GM12878 (cell line): ENCODE data around the gene PPP2R2B. TPM values are rescaled to one million over a fixed set of nuclear protein-coding genes. Genes with fewer than 3 reads are reported as not detected.

Experiments used
- ATAC-seq: fragments of 200-7000 bp; cut with Tn5 transposase; 3 replicates; pipeline ENCODE4 v1.9.1; 2020; ENCODE audit warnings: mild to moderate bottlenecking, moderate library complexity
- BruUV-seq: library from RNA; stranded (reverse); fragments of 400-500 nt; replicated peaks from 2 replicates; lab custom pipeline; 2021; lab: Mats Ljungman, UMichigan
- CTCF ChIA-PET: fragments of 300-600 bp; sonication (Branson Sonifier 250); formaldehyde crosslinking; extraction: SDS; loops from one replicate; lab custom pipeline; 2021; ENCODE audit warnings: inconsistent platforms; lab: Yijun Ruan, JAX
- POLR2A ChIA-PET: fragments of 350-600 bp; formaldehyde crosslinking; extraction: SDS; loops from one replicate; lab custom pipeline; 2021; ENCODE audit warnings: inconsistent platforms; lab: Charles Lee
- RAD21 ChIA-PET: fragments of 300-600 bp; sonication (Branson Sonifier 250); formaldehyde crosslinking; loops from one replicate; lab custom pipeline; 2023; ENCODE audit warnings: antibody characterized with exemption; ENCODE audit not compliant: unreplicated experiment; lab: Charles Lee
- SMC1A ChIA-PET: fragments of 300-600 bp; sonication (Branson Sonifier 250); formaldehyde crosslinking; loops from one replicate; lab custom pipeline; 2023; ENCODE audit not compliant: unreplicated experiment, uncharacterized antibody; lab: Charles Lee
- DNase-seq: peaks from one replicate; pipeline ENCODE4 v3.0.0-alpha.2; 2011; ENCODE audit warnings: low read depth, low spot score
- FAIRE-seq: peaks from 3 replicates; lab custom pipeline; 2011; peaks lifted over from hg19 to GRCh38; lab: Jason Lieb, UNC
- H2AFZ ChIP-seq: 2 replicates; pipeline ENCODE4 v1.6.0; 2011; ENCODE audit warnings: low read depth, low read length, control low read depth; ENCODE audit not compliant: control insufficient read depth
- H3K27ac ChIP-seq: 2 replicates; pipeline ENCODE4 v1.5.1; 2011; ENCODE audit warnings: control low read depth; ENCODE audit not compliant: control insufficient read depth, insufficient read depth
- H3K27me3 ChIP-seq, 2 experiments: replicated peaks in 1 of 2; 2 replicates each; pipeline versions ENCODE4 v1.6.0 to v1.6.1; 2011; ENCODE audit warnings: low read length in 1 of 2; ENCODE audit not compliant: control insufficient read depth in 2 of 2, insufficient read depth in 2 of 2
- H3K36me3 ChIP-seq, 2 experiments: 2 replicates each; pipeline ENCODE4 v1.5.1; 2011; ENCODE audit warnings: low read length in 1 of 2; ENCODE audit not compliant: control insufficient read depth in 2 of 2, insufficient read depth in 2 of 2
- H3K4me1 ChIP-seq: 2 replicates; pipeline ENCODE4 v1.6.1; 2011; ENCODE audit warnings: mild to moderate bottlenecking, low read length, moderate library complexity, mixed read lengths; ENCODE audit not compliant: control insufficient read depth, insufficient read depth
- H3K4me2 ChIP-seq: 2 replicates; pipeline ENCODE4 v1.6.0; 2011; ENCODE audit warnings: control low read depth; ENCODE audit not compliant: control insufficient read depth, insufficient read depth
- H3K4me3 ChIP-seq: fragments of 200-600 bp; sonication (generic); 2 replicates; pipeline ENCODE4 v1.5.1; 2016
- H3K79me2 ChIP-seq: 2 replicates; pipeline ENCODE4 v1.6.0; 2011; ENCODE audit warnings: low read length; ENCODE audit not compliant: control insufficient read depth, insufficient read depth
- H3K9ac ChIP-seq: 2 replicates; pipeline ENCODE4 v1.8.0; 2011; ENCODE audit warnings: low read length, control low read depth, mixed read lengths; ENCODE audit not compliant: control insufficient read depth, insufficient read depth
- H3K9me3 ChIP-seq: replicated peaks from 3 replicates; pipeline ENCODE4 v1.5.1; 2011; ENCODE audit warnings: mild to moderate bottlenecking, low read length; ENCODE audit not compliant: control insufficient read depth, insufficient read depth
- H4K20me1 ChIP-seq: 2 replicates; pipeline ENCODE4 v1.6.0; 2011; ENCODE audit not compliant: control insufficient read depth, insufficient read depth
- BACH1 ChIP-seq: fragments of 450-650 bp; IDR thresholded peaks from 2 replicates; pipeline ENCODE4 v1.6.1; 2017; ENCODE audit warnings: mild to moderate bottlenecking, borderline replicate concordance
- HDAC6 ChIP-seq: fragments of 200-600 bp; sonication (generic); IDR thresholded peaks from one replicate; pipeline ENCODE4 v1.8.0; 2017; ENCODE audit warnings: antibody characterized with exemption; ENCODE audit not compliant: unreplicated experiment
- MTA3 ChIP-seq: IDR thresholded peaks from 2 replicates; pipeline ENCODE4 v1.6.1; 2012; ENCODE audit warnings: low read length, inconsistent platforms, borderline replicate concordance
- NFXL1 ChIP-seq: fragments of 450-650 bp; IDR thresholded peaks from 2 replicates; pipeline ENCODE4 v1.6.1; 2017; ENCODE audit warnings: antibody characterized with exemption, mild to moderate bottlenecking, borderline replicate concordance
- NR2C1 ChIP-seq: fragments of 450-650 bp; IDR thresholded peaks from 2 replicates; pipeline ENCODE4 v1.6.1; 2017; ENCODE audit warnings: antibody characterized with exemption, mild to moderate bottlenecking, moderate library complexity
- NR2C2 ChIP-seq: IDR thresholded peaks from 2 replicates; pipeline ENCODE4 v1.6.1; 2011; ENCODE audit warnings: borderline replicate concordance, low read depth; ENCODE audit not compliant: control insufficient read depth, insufficient read length
- TAF1 ChIP-seq: IDR thresholded peaks from 2 replicates; pipeline ENCODE4 v1.6.1; 2011; ENCODE audit warnings: mild to moderate bottlenecking, low read depth, low read length, borderline replicate concordance
- TARDBP ChIP-seq: IDR thresholded peaks from 2 replicates; pipeline ENCODE4 v1.6.1; 2016; ENCODE audit warnings: borderline replicate concordance
- TCF7 ChIP-seq: IDR thresholded peaks from 2 replicates; pipeline ENCODE4 v1.6.1; 2014; ENCODE audit warnings: antibody characterized with exemption, borderline replicate concordance
- YBX1 ChIP-seq: fragments of 450-650 bp; IDR thresholded peaks from 2 replicates; pipeline ENCODE4 v1.6.1; 2016; ENCODE audit warnings: antibody characterized with exemption
- YY1 ChIP-seq: IDR thresholded peaks from 2 replicates; pipeline ENCODE4 v1.6.1; 2011; ENCODE audit warnings: low read depth, mild to moderate bottlenecking, low read length
- ZSCAN29 ChIP-seq: fragments of 450-650 bp; IDR thresholded peaks from 2 replicates; pipeline ENCODE4 v1.6.1; 2017; ENCODE audit warnings: mild to moderate bottlenecking, moderate library complexity
- WGBS: methylation state at CpG from one replicate; pipeline ENCODE4 v1.1.6; 2016; ENCODE audit warnings: low lambda C conversion rate; ENCODE audit not compliant: insufficient replicate concordance, insufficient coverage; ENCODE audit errors: missing lambda C conversion rate; 5-methylcytosine and 5-hydroxymethylcytosine counted together
- in situ Hi-C: fragments of 300-500 bp; cut with MboI; formaldehyde crosslinking; loops from 9 replicates; pipeline ENCODE4 v1.14.3; 2018; ENCODE audit warnings: mixed read lengths
- intact Hi-C: fragments of 100-400 bp; cut with micrococcal nuclease; formaldehyde crosslinking; loops from one replicate; pipeline ENCODE4 v1.14.2; 2022; ENCODE audit not compliant: unreplicated experiment
- polyA plus RNA-seq, 11 experiments: library from polyadenylated mRNA; depleted of rRNA in 4 of 11; unstranded in 6 of 11; stranded (reverse) in 5 of 11; fragments of >200 nt; fragmentation: Nextera tagmentation in 4 of 11; fragmentation: Illumina TruSeq in 1 of 11; extraction: Ambion mirVana in 4 of 11; extraction: Trizol in 1 of 11; gene quantifications; 1 replicate in 1 of 11; 2 replicates in 10 of 11; pipeline versions ENCODE4 v1.2.1 to v1.2.3, GENCODE V29; 2011 to 2016; ENCODE audit warnings: inconsistent platforms in 2 of 11, missing spikeins in 2 of 11, low read depth in 1 of 11
- total RNA-seq, 4 experiments: library from RNA; depleted of rRNA in 3 of 4; stranded (reverse); fragments of >200 nt in 3 of 4; fragmentation: Illumina TruSeq in 1 of 4; extraction: Trizol in 1 of 4; gene quantifications; 2 replicates each; pipeline versions ENCODE4 v1.2.1 to v1.2.3, GENCODE V29; 2013 to 2021
- TF ChIP-seq, protein P1 (sequence below): fragments of 450-650 bp; IDR thresholded peaks from 2 replicates; pipeline ENCODE4 v1.6.1; 2017; ENCODE audit warnings: low read depth, mild to moderate bottlenecking, moderate library complexity
- TF ChIP-seq, protein P2 (sequence below): fragments of 450-650 bp; IDR thresholded peaks from 2 replicates; pipeline ENCODE4 v1.6.1; 2018; ENCODE audit warnings: mild to moderate bottlenecking, low read depth, moderate library complexity; ENCODE audit not compliant: partially characterized antibody
- TF ChIP-seq, protein P3 (sequence below): IDR thresholded peaks from 2 replicates; pipeline ENCODE4 v1.6.1; 2012; ENCODE audit warnings: improper control_type of control experiment, low read depth, low read length; ENCODE audit not compliant: insufficient replicate concordance

Gene PPP2R2B
- total and polyA plus RNA-seq, 10 of the 15 experiments (the other 5 are each of a cell fraction or from before 2014, with no cell fraction given) = not detected

DNA sequence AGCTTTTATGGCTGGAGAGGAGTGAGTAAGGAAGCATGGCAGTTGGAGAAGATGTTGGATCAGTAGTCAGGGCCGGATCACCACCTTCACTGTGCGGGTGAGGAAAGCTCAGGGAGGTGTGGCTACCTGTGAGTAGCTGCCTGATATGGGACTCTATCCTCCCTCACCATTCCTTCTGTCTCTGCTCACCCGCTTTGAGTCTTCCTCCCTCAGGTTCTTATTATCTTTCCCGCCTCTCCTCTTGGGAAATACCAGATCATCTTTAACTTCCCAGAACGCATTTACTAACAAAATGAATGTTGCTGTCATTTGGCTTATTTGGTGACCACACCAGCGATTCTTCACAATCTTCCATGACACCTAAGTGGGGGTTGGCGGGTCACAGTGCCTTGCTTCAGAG, 221.9 kb downstream of the PPP2R2B start:
- no peak overlapping the region for H3K4me3 ChIP-seq
- no peak overlapping the region for H3K4me2 ChIP-seq
- TF ChIP-seq BACH1 (no peak), YBX1 (no peak), NR2C1 (no peak), ZSCAN29 (no peak), HDAC6 (no peak), TARDBP (no peak), NR2C2 (no peak), MTA3 (no peak), TCF7 (no peak), NFXL1 (no peak), TAF1 (no peak), YY1 (no peak)
- TF ChIP-seq, protein P1, sequence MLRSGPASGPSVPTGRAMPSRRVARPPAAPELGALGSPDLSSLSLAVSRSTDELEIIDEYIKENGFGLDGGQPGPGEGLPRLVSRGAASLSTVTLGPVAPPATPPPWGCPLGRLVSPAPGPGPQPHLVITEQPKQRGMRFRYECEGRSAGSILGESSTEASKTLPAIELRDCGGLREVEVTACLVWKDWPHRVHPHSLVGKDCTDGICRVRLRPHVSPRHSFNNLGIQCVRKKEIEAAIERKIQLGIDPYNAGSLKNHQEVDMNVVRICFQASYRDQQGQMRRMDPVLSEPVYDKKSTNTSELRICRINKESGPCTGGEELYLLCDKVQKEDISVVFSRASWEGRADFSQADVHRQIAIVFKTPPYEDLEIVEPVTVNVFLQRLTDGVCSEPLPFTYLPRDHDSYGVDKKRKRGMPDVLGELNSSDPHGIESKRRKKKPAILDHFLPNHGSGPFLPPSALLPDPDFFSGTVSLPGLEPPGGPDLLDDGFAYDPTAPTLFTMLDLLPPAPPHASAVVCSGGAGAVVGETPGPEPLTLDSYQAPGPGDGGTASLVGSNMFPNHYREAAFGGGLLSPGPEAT = no peak
- TF ChIP-seq, protein P2, sequence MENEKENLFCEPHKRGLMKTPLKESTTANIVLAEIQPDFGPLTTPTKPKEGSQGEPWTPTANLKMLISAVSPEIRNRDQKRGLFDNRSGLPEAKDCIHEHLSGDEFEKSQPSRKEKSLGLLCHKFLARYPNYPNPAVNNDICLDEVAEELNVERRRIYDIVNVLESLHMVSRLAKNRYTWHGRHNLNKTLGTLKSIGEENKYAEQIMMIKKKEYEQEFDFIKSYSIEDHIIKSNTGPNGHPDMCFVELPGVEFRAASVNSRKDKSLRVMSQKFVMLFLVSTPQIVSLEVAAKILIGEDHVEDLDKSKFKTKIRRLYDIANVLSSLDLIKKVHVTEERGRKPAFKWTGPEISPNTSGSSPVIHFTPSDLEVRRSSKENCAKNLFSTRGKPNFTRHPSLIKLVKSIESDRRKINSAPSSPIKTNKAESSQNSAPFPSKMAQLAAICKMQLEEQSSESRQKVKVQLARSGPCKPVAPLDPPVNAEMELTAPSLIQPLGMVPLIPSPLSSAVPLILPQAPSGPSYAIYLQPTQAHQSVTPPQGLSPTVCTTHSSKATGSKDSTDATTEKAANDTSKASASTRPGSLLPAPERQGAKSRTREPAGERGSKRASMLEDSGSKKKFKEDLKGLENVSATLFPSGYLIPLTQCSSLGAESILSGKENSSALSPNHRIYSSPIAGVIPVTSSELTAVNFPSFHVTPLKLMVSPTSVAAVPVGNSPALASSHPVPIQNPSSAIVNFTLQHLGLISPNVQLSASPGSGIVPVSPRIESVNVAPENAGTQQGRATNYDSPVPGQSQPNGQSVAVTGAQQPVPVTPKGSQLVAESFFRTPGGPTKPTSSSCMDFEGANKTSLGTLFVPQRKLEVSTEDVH = no peak
- TF ChIP-seq, protein P3, sequence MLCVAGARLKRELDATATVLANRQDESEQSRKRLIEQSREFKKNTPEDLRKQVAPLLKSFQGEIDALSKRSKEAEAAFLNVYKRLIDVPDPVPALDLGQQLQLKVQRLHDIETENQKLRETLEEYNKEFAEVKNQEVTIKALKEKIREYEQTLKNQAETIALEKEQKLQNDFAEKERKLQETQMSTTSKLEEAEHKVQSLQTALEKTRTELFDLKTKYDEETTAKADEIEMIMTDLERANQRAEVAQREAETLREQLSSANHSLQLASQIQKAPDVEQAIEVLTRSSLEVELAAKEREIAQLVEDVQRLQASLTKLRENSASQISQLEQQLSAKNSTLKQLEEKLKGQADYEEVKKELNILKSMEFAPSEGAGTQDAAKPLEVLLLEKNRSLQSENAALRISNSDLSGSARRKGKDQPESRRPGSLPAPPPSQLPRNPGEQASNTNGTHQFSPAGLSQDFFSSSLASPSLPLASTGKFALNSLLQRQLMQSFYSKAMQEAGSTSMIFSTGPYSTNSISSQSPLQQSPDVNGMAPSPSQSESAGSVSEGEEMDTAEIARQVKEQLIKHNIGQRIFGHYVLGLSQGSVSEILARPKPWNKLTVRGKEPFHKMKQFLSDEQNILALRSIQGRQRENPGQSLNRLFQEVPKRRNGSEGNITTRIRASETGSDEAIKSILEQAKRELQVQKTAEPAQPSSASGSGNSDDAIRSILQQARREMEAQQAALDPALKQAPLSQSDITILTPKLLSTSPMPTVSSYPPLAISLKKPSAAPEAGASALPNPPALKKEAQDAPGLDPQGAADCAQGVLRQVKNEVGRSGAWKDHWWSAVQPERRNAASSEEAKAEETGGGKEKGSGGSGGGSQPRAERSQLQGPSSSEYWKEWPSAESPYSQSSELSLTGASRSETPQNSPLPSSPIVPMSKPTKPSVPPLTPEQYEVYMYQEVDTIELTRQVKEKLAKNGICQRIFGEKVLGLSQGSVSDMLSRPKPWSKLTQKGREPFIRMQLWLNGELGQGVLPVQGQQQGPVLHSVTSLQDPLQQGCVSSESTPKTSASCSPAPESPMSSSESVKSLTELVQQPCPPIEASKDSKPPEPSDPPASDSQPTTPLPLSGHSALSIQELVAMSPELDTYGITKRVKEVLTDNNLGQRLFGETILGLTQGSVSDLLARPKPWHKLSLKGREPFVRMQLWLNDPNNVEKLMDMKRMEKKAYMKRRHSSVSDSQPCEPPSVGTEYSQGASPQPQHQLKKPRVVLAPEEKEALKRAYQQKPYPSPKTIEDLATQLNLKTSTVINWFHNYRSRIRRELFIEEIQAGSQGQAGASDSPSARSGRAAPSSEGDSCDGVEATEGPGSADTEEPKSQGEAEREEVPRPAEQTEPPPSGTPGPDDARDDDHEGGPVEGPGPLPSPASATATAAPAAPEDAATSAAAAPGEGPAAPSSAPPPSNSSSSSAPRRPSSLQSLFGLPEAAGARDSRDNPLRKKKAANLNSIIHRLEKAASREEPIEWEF = no peak
- ATAC-seq (no peak), DNase-seq (no peak), FAIRE-seq (no peak)
- no peak overlapping the region for H3K27ac ChIP-seq
- H4K20me1 ChIP-seq = no peaks in the 10 kb centered on the region
- H3K9ac ChIP-seq = no peak overlapping the region
- intact Hi-C loops = no loop called here
- BruUV-seq = no TSS peak
- 9% methylated on average over 7 of the region's 7 CpGs for WGBS
- H3K79me2 ChIP-seq = no peaks in the 10 kb centered on the region
- RAD21 ChIA-PET = no interaction called here
- peaks cover 0 to 3% of the 10 kb centered on the region in 2 experiments; a peak in 2 of 4 replicates for H3K27me3 ChIP-seq
- no peak overlapping the region for H2AFZ ChIP-seq
- H3K36me3 ChIP-seq = no peaks in the 10 kb centered on the region
- POLR2A ChIA-PET = no interaction called here
- no peaks in the 10 kb centered on the region for H3K4me1 ChIP-seq
- in situ Hi-C loops = loop anchor here (10.0 kb wide), 1 partner anchor 308 kb away; no protein-coding TSS in a partner anchor
- CTCF ChIA-PET = no interaction called here
- H3K9me3 ChIP-seq = no peaks in the 10 kb centered on the region
- SMC1A ChIA-PET = no interaction called here
